NCI-H2081 treated with DMSO at 0.1 percent for 48 hours (cell line): Measurements from ENCODE around the gene TALDO1.

Experiments
- DNase-seq: peaks from one replicate; lab custom pipeline; 2025; lab: John Stamatoyannopoulos, UW

TALDO1 gene

DNA sequence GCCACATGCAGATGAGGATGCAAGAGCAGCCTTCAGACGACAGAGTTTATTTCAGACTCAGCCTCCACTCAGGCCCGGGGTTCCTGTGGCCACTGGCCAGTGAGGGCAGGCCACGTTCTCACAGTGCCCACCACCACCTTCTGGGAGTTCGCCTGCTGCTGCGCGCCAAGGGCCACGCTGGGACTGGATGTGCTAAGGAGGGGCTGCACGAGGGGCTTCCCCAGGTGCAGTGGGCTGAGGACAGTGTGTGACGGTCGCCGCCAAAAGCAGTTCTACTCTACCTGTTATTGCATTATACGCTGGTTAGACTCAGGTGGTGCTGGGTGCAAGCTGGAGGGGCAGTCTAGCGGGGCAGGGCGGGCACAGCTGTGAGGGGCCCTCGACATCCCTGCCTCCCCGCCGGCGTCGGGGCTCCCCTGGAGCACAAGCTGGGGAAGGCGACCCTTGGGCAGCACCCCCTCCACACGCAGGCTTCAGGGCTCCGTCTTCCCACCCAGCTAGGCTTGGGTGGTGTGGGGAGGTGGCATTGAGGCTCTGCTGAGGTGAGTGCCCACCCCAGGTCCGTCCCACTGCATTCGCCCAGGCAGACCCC, 39.9 kb downstream of the TALDO1 start:
- DNase-seq = no peak

DNA sequence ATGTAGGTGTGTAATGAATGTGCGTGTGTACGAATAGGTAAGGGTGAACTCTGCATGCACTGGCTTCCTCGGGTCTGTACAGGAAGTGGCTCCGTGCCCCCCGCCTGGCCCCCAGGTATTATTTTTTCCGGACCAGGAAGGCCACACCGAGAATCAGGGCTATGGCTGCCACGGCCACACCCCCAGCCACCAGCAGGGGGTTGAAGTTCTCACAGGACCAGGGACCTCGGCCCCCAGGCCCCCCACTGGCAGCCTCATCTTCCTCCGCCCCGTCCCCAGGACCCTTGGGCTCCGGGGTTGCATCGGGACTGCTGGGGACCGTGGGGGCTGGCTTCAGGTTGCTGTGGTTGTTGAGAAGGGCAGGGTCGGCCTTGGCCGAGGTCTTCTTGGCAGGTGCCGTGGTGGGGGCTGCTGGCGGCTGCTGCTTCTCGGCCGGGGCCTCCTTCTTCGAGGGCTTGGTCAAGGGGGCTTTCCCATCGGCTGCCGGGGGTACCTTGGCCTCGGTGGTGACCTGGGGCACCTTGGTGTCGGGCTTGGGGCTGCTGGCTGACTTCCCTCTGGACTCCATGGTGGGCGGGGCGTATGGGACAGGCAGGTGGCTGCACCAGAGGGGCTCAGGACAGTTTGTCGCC, 40.9 kb downstream of the TALDO1 start:
- DNase-seq = no peak

DNA sequence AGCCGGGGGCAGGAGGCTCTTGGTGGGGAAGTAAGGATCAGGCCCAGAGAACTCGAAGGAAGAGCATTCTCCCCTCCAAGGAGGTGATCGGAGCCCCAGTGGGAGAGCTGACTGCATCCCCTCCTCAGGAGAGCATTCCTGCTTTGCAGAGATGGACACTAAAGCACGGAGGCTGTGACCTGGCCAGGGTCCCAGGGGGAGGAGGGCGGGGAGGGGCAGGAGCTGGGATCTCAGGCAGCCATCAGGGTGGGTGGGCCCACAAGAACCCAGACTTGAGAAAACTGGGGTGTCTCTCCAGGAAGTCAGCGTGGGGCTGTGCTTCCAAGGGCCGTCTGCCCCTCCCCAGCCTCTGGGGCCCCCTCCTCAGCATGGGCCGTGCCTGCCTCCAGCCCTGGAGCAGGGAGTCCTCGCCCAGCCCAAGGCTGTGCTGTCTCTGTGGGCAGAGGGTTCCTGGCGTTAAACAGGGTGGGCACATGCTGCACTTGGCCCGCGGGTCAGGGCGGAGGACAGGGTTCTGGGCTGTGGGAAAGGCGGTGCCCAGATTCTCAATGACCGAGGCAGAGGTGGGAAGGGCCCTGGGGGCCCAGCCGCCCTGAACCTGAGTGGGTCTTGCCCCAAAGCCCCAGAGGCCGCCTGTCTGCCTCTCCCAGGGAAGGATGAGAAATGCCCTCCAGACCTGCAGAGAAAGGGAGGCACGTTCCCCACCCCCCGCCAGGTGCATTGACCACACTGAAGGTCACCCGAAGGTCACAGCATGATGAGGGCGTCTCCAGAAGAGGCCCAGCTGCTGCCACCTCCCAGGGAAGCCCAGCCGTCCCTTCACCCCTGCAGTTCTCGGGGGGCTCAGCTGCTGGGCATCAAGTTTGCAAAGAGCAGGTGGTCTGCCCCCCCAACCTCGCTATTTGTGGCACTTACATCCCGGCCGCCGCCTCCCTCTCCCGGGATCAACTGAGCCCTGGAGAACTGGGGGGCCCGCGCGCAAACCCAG, 42.0 kb downstream of the TALDO1 start:
- DNase-seq = no peak

DNA sequence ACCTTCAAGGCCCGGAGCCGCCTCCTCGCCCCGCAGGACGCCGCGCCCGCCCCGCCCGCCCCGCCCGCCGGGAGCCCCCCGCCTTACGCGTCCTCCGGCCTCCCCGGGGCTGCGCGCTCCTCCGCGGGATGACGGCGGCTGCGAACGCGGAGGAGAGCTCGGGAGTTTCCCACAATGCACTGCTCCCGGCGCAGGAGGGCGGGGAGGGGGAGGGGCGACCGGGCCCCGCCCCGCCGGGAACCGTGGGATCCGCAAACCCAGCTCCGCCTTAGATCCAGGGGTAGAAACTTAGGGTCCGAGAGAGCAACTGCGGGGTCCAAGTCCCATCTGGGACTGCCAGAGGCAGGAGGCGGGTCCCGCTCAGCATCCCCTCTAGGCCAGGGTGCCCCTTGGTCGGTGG, 42.7 kb downstream of the TALDO1 start, which contains the start of gene CEND1:
Gene CEND1 (minus strand): TSS at position 148 of the 400 bp plus-strand sequence. CDS start 1,514 bp downstream, outside the sequence.
- no peak for DNase-seq

DNA sequence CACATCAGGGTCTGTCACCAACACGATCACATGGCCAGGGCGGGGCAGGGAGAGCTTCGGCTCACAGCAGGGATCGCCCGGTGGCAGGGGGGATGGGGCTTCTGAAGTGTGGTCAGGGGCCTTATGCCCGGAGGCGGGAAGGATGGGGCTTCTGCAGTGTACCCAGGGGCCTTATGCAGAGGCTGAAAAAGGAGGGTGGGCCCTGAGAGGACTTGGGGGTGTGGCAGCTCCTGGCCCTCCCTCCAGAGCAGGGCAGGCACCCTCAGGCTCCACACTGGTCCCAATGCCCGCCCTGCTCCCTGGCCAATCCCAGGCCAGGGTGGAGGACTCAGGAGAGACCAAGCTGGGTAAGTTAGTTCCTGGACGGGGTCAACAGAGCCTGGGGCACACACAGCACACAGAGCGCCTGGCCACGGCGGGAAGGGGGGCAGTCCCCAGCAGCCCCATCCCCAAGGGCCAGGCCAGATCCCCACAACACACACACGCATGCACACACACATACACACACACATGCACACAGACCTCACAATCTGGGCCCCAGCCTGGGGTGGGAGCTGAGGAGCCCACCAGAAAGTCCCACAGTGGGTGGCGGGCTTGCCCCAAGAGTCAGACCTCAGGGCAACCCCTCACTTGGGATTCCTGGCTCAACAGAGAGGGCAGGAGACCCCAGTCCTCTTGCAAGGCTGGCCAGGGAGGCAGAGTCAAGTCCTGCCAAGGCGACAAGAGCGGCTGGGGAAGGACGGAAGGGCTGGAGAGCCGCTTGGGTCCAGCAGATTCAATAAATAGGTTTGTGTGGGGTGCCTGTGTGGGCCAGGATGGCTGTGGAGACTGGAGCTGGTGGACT, 43.7 kb downstream of the TALDO1 start:
- no peak for DNase-seq

DNA sequence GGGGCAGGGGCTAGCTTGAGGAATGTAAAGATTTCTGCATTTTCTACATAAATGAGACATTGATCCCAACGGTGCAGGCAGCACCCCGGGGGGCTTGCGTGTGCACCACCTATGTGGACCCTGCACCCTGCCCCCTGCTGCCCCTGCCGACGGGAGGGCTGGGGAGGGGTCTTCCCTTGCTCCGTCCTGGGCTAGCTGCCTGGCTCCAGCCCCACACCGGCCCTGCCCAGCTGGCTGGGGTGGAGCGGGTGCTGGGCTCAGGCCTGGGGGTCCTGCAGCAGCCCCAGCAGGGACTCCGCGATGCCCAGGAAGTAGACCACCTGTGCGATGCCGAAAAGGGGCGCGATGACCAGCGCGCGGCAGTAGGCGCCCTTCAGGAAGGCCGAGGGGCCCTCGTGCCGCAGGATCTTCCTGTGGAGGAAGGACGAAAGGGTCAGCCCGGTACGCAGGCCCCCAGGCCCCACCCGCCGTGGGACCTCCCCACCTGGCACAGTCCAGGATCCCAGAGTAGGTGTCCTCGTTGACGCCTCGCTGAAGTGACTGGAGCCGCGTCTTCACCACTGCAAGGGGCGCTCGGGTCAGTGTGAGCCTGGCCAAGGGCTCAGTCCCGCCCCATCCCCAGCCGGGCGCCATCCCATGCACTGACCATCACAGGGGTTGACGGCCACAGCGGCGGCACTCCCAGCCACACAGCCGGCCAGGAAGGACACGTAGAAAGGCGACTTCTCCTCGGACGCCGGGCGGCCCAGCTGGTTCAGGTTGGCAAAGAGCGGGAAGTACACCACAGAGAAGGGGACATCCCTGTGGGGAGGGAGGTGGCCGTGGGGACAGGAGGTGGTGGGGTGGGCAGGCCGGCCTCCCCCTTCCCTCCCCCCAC, 44.6 kb downstream of the TALDO1 start:
- DNase-seq = no peak

DNA sequence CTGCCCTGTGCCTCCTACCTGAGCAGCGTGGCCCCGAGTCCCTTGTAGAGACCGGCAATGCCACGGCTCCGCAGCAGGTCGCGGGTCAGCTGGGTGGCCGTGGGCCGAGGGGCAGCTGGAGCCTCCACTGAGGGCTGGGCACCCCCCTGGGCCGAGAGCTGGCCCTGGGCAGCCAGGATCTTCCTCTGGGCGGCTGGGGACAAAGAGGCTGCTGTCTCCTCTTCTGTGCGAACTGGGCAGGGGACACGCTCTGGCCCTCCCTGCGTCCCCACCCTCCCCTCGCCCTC, 45.2 kb downstream of the TALDO1 start:
- DNase-seq = no peak

DNA sequence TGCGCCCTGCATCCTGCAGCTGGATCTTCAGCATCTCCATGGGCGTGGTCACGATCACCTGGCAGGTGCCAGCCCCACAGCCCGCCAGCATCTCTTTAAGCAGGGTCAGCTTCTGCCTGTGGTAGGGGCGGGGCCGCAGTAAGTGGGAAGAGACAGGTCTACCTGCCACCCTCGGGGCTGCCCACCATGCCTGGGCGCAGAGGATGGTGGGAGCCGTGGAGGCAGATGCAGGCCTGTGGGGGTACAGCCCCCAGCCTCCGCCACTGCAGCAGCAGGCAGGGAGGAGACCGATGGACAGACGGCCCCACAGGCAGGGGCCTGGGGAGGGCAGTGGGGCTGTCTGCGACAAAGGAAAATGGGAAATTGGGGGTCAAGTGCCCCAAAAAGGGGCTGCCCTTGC, 45.6 kb downstream of the TALDO1 start:
- no peak for DNase-seq

DNA sequence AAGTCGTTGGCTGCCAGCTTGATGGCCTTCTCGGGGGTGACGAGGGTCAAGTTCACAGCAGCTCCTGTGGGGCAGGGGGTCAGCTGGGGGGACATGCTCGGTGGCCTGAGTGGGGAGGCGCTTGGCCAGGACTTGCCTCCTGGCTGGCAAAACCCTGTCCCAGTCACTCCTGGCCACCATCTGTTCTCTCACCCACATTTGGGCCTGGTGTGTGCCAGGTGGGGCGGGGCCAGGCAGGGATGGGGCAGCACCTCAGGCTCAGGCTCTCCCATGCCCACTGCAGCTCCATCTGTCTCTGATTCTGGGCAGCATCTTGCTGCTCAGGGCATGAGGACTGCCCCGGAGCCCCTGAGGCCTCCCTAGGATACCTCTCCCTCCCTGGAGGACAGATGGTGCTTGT, 46.3 kb downstream of the TALDO1 start:
- DNase-seq = no peak

DNA sequence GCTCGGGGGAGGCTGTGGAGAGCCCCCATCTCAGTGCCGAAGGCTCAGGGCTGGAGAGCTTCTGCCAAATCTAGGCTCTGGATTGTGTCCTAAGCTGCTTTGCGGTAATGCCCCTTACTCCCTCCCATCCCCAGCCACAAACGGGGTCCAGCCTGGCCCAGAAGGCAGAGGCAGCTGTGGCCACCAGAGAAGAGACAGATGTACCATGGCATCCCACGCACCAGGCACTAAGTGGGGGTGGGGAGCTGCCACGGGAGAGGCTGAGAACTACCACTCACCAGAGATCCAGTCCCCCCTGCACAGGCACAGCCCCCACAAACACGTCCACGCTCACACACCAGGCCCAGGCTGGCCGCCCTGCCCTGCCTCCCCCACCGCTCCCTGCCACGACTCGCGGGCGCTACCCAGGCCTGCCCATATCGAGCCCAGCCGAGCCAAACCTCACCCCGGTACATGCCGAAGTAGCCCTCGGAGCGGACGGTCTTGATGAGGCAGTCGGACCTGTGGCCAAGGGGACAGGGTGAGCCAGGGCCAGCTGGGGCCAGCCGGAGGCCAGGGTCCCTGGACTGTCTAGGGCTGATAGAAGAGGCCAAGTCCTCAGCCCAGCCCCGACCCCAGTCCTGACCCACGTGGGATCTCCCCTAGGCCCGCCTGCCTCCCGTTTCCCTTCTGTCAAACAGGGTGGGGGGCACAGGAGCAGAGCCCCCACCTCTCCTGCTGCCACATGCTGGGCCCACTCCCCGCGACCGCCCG, 46.9 kb downstream of the TALDO1 start:
- DNase-seq = no peak

DNA sequence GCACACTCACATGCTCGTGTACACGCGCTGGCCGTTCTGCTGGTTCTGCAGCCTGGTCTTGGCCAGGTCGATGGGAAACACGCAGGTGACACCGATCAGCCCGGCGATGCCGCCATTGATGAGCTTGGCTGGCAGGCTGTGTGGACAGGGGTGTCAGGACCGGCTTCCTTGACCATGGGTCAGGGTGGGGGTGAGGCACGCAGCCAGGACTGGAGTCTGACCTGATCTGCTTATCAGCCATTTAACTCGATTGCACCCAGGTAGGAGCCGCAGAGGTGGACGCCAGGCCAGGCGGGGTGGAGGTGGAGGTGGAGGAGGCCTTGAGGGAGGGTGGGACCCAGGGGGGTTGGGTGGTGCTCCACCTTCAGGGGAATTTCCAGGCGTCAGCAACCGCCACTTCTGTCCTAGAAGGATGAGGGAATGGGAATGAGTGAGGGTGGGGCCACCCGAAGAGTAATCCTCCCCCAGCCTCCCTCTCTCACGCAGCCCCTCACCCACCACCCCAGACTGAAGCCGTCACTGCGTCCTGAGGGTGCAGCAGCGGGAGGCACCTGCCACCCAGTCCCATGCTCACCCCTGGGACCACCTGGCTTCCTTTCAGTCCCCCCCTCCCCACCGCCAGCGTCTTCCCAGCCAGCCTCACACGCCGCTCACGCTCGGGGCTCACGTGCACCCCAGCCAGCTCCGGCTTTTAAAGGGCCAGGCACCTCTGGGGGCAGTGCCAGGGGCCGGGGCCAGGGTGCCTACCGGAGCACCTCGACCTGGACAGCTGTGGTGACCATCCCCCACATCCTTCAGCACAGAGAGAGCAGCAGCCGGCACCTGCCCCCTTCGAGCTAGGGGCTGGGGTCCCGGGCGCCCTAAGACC, 47.7 kb downstream of the TALDO1 start:
- DNase-seq = no peak

DNA sequence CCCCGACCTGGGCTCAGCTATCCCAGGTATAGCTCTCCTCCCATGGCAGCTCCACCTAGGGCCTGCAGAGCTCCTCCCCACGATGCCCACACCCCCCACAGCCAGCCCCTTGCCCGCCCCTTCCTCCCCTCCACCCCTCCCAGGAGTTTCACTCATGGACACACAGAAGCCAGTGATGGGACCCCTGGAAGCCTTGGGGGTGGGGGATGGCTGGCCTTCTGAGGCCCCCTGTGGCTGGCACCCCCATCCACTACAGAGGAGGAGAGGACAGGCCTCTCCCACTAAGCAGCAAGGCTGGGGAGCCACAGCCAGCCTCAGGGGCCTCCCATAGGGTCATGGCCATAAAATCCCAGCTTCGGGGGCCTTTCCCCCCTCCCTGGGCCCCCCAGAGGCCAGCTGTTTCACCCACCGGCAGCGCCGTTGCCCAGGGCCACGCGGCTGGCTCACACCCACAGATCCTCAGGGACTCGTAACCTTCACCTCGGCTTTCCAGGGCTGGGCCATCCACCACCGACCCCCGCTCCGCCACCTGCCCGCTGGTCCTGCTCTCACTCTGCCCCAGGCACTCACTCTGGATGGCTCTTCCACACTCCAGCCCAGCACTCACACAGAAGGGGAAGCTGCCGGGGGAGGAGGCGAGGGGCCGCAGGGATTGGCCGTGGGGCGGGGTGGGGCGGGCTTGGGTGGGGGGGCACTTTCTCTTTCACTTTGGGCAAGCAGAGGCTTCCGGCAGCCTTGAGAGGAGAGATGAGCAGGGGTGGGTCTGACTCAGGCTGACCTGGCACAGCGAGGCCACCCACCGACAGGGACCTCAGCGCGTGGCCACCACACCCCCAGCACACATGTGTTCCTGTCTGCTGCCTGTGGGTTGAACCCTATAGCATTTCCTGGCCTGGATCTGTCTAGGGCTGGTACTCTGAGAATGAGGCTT, 48.6 kb downstream of the TALDO1 start:
- DNase-seq = no peak

DNA sequence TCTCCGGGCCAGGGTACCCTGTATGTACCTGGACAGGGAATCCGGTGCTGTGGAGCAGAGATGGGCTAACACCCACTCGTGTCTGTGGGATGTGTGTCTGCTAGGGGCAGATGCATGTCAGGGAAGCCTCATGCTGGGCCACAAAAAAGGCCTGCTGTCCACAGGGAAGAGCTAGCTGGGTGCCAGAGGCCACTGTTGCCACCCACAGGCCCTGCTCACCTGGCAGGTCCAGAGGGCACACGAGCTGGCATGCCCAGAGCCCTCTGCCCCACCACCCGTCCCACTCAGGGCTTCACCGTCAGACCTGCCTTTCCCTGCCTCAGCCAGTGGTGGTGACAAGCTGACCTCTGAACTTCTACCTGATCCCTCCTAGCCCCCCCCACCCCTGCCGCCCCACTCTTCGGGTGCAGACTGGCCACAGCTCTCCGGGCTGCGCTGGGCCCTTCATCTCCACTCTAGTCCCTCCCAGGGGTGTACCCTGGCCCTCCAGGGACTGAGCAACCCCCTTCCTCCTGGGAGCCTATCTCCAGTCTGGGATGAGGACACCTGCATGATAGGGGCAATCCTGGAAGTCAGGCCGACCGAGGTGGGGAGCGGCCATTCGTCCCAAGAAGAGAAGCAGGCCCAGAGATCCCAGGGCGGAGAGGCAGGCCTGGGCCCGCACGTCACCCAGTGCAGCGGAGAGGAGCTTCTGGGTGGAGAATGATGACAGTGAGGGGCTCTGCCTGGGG, 49.5 kb downstream of the TALDO1 start:
- DNase-seq = no peak

DNA sequence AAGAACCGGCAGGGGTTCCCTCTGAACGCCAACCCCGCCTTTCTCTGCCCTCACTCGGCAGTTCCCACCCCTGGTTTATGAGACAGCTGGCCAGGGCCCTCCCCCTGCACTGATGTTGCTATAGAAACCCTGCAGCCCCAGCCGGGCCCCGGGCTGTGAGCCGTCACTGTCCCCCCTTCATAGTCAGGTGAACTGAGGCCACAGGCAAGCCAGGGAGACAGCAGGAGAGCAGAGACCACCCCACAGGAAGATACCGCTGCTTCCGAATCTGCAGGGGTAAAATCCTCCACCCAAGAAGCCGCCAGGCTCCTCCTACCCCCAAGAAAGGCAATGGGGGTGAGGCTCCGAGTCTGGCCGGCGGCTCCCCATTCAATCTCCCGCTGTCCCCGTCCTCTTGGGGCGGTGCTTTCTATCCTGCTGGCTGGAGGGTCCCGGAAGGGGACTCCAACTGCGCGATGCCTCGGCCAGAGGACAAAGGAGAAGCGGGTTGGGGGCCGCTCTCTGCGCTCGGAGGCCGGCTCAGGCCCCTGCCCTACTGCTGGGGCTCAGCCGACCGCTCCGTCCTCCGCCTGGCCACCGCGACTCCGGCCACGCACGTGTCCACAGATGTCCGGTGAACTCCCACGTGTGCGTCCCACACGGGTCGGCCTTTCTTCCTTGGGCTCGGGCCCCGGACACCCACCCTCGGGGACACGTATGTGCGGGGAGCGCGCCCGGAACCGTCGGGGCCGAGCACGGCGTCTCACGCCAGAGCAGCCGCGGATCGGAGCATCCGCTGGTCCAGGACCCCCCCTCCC, 50.2 kb downstream of the TALDO1 start:
- DNase-seq = peak; percentile 35

DNA sequence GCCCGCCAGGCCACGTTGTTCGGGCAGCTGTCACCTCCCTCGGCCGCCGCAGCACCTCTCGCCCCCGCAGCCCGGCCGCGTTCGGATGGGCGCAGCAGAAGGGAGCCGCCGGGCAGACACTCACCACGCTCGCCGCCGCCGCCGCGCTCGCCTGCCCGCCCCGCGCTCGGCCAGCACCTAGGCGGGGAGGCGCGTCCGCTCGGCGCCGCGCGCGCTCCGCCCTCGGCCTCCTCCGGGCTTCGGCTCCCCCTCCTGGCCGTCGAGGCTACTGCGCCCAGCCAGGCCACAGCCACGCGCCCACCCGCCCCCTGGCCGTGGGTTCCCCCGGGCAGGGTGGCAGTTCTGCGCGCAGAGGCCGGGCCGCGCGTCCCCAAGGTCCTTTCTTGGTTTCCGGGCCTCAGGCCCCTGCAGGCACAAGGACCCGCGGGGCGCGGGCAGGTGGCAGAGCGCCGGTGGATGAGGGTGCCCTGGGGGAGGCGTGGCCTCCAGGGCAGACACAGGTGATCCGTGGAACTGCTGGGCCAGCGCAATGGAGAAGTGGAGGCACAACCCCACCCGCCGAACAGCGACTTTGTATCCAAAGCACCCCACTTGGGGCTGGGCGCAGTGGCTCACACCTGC, 50.9 kb downstream of the TALDO1 start, which contains the start of gene SLC25A22:
Gene SLC25A22 (minus strand): TSS at position 189 of the 621 bp plus-strand sequence. CDS start 3,275 bp downstream, outside the sequence.
- no peak for DNase-seq
